ENCODE data around the gene PDPN. TPM values are rescaled to one million over a fixed set of nuclear protein-coding genes. Genes with fewer than 3 reads are reported as not detected.

The PDPN gene
- total and polyA plus RNA-seq, 2 of the 4 experiments (the other 2 are of a cell fraction): 0.31 TPM; not detected in 1

DNA sequence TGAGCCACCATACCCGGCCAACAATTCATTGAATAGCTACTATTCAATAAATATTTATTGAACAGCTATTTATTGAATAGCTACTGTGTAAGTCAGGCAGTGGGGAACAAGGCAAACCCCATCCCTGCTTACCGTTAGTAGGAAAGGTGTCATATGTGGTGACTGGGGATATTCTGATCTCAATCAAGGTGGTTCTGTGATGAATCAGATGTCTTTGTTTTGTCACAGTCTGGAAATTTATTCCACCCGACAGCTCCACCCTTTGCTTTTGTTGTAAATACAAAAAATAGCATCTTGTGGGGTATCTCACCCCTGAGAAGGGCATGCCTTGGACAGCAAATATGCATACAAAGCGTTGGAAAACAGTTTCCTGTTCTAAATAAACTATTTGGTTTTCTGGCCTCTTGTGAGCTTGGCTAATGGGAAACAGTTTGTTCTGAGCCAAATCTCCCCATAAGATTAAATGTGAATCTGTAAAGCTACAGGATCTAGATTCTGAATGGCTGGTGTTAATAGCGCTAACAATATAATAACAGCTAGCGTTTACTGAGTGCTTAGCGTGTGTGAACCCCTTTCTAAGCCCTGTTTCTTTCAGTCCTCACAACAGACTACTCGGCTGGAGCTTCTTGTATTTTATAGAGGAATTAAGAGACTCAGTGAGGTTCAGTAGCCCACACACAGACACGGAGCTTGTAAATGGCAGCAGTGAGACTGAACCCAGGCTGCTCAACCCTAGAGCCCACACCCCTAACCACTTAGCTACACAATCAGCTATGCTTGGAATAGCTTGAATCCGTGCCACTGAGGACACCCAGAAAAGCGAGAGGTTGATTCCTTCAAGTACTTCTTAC, 5.5 kb downstream of the PDPN start:
- no peaks in the 10 kb centered on the region for H3K36me3 ChIP-seq (ENCODE audit: control insufficient read depth, insufficient read depth, low read length)
- no peaks in the 10 kb centered on the region for H3K4me1 ChIP-seq (ENCODE audit: control insufficient read depth, insufficient read depth, low read length)
- dilution Hi-C loops (cut with HindIII; ENCODE audit: low sequenced_read_pairs, unreplicated experiment) (no loop called here), in situ Hi-C loops (cut with MboI; ENCODE audit: low sequenced_read_pairs) (no loop called here), intact Hi-C loops (cut with micrococcal nuclease) (no loop called here)
- H3K4me3 ChIP-seq (ENCODE audit: insufficient read depth, low read depth, low read length): no peak overlapping the region
- ChIA-PET CTCF (no interaction called here), POLR2A (ENCODE audit: unreplicated experiment) (no interaction called here)
- H4K5ac ChIP-seq (ENCODE audit: low read depth, low read length): no peak overlapping the region
- WGBS, 2 experiments (ENCODE audit: extremely low coverage in 2 of 2, insufficient read length in 1 of 2): no CpG with 5 or more reads among the region's 11 CpGs
- no peaks in the 10 kb centered on the region for H3K79me1 ChIP-seq (ENCODE audit: low read depth in 1 of 2, low read length in 2 of 2)
- no peak overlapping the region for H2AK9ac ChIP-seq (replicated peaks; ENCODE audit: low read depth, low read length, poor library complexity)
- no peak overlapping the region for H4K8ac ChIP-seq (ENCODE audit: low read depth in 2 of 2, low read length in 2 of 2)
- H3K9me3 ChIP-seq (ENCODE audit: control insufficient read depth, insufficient read depth, low read length): peaks cover 13% of the 10 kb centered on the region
- H3K18ac ChIP-seq (ENCODE audit: low read depth, low read length): no peak overlapping the region
- H2AFZ ChIP-seq (replicated peaks; ENCODE audit: low read length, poor library complexity): no peak overlapping the region
- H3K4ac ChIP-seq (ENCODE audit: low read depth, low read length): no peak overlapping the region
- no peaks in the 10 kb centered on the region for H3K27me3 ChIP-seq (ENCODE audit: control insufficient read depth, insufficient read depth, low read length)
- H2BK5ac ChIP-seq (ENCODE audit: low read depth, low read length, poor library complexity, severe bottlenecking): no peak overlapping the region
- no peak for ATAC-seq (ENCODE audit: low read depth)
- no peaks in the 10 kb centered on the region for H3K9me1 ChIP-seq (ENCODE audit: insufficient read depth, low read length)
- DNase-seq: no peak
- no peak overlapping the region for H3K27ac ChIP-seq (ENCODE audit: insufficient read depth, low read length)
- H3K4me2 ChIP-seq (ENCODE audit: low read depth, low read length): no peak overlapping the region
- no peak for TF ChIP-seq RCOR1 (IDR thresholded peaks at IDR 0.05; ENCODE audit: insufficient replicate concordance, low read length)
- TF ChIP-seq FOS (IDR thresholded peaks at IDR 0.05; ENCODE audit: low read depth, low read length): no peak
- no peak for TF ChIP-seq MXI1 (IDR thresholded peaks at IDR 0.05; ENCODE audit: borderline replicate concordance, low read depth, low read length)
- TF ChIP-seq CEBPB (IDR thresholded peaks at IDR 0.05; ENCODE audit: low read depth, low read length): no peak
- TF ChIP-seq, protein P1, sequence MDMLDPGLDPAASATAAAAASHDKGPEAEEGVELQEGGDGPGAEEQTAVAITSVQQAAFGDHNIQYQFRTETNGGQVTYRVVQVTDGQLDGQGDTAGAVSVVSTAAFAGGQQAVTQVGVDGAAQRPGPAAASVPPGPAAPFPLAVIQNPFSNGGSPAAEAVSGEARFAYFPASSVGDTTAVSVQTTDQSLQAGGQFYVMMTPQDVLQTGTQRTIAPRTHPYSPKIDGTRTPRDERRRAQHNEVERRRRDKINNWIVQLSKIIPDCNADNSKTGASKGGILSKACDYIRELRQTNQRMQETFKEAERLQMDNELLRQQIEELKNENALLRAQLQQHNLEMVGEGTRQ (IDR thresholded peaks at IDR 0.05; ENCODE audit: low read depth, low read length): no peak
- TF ChIP-seq NFE2L2 (IDR thresholded peaks at IDR 0.05; ENCODE audit: low read depth, low read length): no peak
- no peak for TF ChIP-seq BHLHE40 (IDR thresholded peaks at IDR 0.05; ENCODE audit: low read depth, low read length)
- TF ChIP-seq, protein P2, sequence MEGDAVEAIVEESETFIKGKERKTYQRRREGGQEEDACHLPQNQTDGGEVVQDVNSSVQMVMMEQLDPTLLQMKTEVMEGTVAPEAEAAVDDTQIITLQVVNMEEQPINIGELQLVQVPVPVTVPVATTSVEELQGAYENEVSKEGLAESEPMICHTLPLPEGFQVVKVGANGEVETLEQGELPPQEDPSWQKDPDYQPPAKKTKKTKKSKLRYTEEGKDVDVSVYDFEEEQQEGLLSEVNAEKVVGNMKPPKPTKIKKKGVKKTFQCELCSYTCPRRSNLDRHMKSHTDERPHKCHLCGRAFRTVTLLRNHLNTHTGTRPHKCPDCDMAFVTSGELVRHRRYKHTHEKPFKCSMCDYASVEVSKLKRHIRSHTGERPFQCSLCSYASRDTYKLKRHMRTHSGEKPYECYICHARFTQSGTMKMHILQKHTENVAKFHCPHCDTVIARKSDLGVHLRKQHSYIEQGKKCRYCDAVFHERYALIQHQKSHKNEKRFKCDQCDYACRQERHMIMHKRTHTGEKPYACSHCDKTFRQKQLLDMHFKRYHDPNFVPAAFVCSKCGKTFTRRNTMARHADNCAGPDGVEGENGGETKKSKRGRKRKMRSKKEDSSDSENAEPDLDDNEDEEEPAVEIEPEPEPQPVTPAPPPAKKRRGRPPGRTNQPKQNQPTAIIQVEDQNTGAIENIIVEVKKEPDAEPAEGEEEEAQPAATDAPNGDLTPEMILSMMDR (conservative IDR thresholded peaks at IDR 0.05; ENCODE audit: low read depth, low read length): no peak
- no peak for TF ChIP-seq SMC3 (IDR thresholded peaks at IDR 0.05; ENCODE audit: low read depth, low read length)
- TF ChIP-seq POLR2A (IDR thresholded peaks at IDR 0.05; ENCODE audit: low read depth, low read length): no peak
- no peak for TF ChIP-seq RFX5 (IDR thresholded peaks at IDR 0.05; ENCODE audit: low read depth, low read length)
- no peak for TF ChIP-seq MAFK (IDR thresholded peaks at IDR 0.05; ENCODE audit: low read depth, low read length)
- TF ChIP-seq RAD21 (IDR thresholded peaks at IDR 0.05; ENCODE audit: low read length): no peak
- no peak for TF ChIP-seq CHD1 (IDR thresholded peaks at IDR 0.05; ENCODE audit: low read depth, low read length)
- TF ChIP-seq, protein P3, sequence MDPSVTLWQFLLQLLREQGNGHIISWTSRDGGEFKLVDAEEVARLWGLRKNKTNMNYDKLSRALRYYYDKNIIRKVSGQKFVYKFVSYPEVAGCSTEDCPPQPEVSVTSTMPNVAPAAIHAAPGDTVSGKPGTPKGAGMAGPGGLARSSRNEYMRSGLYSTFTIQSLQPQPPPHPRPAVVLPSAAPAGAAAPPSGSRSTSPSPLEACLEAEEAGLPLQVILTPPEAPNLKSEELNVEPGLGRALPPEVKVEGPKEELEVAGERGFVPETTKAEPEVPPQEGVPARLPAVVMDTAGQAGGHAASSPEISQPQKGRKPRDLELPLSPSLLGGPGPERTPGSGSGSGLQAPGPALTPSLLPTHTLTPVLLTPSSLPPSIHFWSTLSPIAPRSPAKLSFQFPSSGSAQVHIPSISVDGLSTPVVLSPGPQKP (IDR thresholded peaks at IDR 0.05; ENCODE audit: borderline replicate concordance, low read depth, low read length): no peak
- TF ChIP-seq MAZ (IDR thresholded peaks at IDR 0.05; ENCODE audit: borderline replicate concordance, low read depth, low read length): no peak
- H2AK5ac ChIP-seq (ENCODE audit: low read depth, low read length): no peak overlapping the region
- H3K56ac ChIP-seq (ENCODE audit: extremely low read depth, insufficient read depth, low read length): no peak overlapping the region
- no peak overlapping the region for H3K14ac ChIP-seq (replicated peaks; ENCODE audit: low read depth, low read length)
- no peak overlapping the region for H2BK20ac ChIP-seq (ENCODE audit: low read depth, low read length)
- no peak overlapping the region for H4K91ac ChIP-seq (ENCODE audit: insufficient read depth, low read depth, low read length)
- H2BK120ac ChIP-seq (ENCODE audit: low read depth, low read length): no peak overlapping the region
- no peak overlapping the region for H3K23ac ChIP-seq (ENCODE audit: low read depth, low read length)
- no TSS peak for BruUV-seq (replicated peaks)
- H4K20me1 ChIP-seq (ENCODE audit: insufficient read depth, low read length): no peaks in the 10 kb centered on the region
- H2BK15ac ChIP-seq (ENCODE audit: low read depth, low read length): no peak overlapping the region
- H3K9ac ChIP-seq (ENCODE audit: low read depth, low read length): no peak overlapping the region

Data from IMR-90 (cell line).